ENCODE data around the gene OTP. TPM values are rescaled to one million over a fixed set of nuclear protein-coding genes. Genes with fewer than 3 reads are reported as not detected.
"Not testable (repeated sequence)": the region's sequence is repeated elsewhere in the genome, so short reads cannot be mapped to it uniquely, and the experiment has no call there.

OTP gene
- total RNA-seq, 1 donor from 2014 or later = not detected

DNA sequence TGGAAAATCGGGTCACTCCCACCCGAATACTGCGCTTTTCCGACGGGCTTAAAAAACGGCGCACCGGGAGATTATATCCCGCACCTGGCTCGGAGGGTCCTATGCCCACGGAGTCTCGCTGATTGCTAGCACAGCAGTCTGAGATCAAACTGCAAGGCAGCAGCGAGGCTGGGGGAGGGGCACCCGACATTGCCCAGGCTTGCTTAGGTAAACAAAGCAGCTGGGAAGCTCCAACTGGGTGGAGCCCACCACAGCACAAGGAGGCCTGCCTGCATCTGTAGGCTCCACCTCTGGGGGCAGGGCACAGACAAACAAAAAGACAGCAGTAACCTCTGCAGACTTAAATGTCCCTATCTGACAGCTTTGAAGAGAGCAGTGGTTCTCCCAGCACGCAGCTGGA, 29.6 kb downstream of the OTP start:
- DNase-seq = not testable (repeated sequence)

DNA sequence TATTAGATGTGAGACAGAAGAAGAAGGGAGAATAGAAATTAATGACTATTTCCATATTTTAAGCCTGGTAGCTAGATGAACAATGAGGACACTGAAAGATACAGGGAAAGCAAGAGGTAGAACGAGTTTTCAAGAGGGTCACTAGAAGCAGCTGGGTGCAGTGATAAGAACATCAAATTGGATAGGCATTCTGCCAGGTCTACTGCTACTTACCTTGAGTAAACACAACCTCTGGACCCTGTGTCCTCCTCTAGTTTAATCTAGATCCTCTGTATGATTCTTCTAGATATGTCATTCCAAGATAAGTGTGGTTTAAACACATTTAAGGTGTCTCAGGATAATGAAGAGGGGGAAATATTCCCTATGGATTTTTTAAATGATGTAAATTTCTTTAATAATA, 31.2 kb downstream of the OTP start:
- no peak for DNase-seq

DNA sequence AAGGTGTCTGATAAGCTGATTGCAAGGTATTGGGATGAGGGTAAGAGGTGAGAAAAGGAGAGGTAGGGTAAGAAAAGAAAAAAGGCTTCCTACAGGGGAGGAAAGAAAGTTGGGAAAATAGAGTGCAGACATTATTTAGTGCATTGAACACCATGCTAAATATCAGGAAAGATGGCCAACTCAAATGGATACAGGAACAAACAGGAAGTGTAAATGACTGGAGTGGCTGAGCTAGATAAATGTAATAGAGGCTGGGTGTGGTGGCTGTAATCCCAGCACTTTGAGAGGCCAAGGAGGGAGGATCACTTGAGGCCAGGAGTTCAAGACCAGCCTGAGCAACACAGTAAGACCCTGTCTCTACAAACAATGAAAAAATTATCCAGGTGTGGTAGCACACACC, 32.2 kb downstream of the OTP start:
- DNase-seq = no peak

DNA sequence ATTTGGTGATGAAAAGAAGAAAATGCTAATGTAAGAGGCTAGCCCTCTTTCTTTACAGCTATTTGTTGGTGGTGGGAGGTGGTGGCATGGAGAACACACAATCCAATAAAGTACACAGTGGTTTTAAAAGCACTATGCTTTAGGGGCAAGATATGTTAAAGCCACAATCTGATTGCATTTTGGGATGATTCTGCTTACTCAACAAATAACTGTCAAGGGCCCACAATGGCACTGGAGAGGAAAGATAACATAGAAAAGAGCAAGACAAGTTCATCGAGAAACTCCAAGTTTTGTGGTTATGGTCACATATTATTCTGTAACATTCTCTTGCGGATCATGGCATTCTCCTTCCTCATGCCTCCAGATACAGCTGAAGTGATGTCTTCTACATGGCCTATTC, 38.8 kb downstream of the OTP start:
- no peak for DNase-seq

DNA sequence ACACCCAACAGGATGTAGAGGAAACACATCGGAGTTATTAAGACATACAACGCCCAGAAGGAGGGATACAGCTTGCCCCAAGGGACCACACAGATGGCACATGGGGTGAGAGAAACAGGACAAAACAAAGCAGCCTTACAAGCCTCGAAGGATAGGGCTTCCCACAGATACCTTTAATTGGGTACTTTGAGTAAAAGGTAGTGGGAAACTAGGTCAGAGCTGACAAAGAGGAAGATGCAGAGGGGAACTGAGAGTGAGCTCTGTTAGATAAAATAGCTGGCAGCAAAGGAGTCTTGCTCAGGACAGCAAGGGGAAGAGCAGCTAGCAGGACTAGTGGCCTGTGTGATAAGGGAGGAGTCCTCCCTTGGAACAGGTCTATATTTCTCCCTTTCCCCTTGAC, 48.2 kb downstream of the OTP start:
- no peak for DNase-seq

- DNase-seq = no peak
Measured at GRCh38 chr5:77588175-77588574, 50.3 kb downstream of the OTP start.

- no peak for DNase-seq
Measured at GRCh38 chr5:77586101-77586500, 52.4 kb downstream of the OTP start.

- not testable (repeated sequence) for DNase-seq
Measured at GRCh38 chr5:77582143-77582542, 56.4 kb downstream of the OTP start.

Other genes with a start within 250 kb of the OTP start
- 73.2 TPM for gene WDR41, start 146.4 kb downstream of the OTP start, total RNA-seq
- gene TBCA, start 137.6 kb upstream of the OTP start, total RNA-seq = 76.8 TPM

Data from skin of body (tissue), 2 donors.